CD4-positive, alpha-beta T cell treated with Interleukin-6 for 4 hours (primary cell): ENCODE measurements around the gene SPATS2L.
"Not testable (repeated sequence)": the region's sequence is repeated elsewhere in the genome, so short reads cannot be mapped to it uniquely, and the experiment has no call there.

Experiments used
- DNase-seq: peaks from one replicate; pipeline ENCODE4 v3.0.0-alpha.2; 2020; ENCODE audit warnings: mixed read lengths

SPATS2L gene

GRCh38 chr2:200320991-200321390 lies 14.5 kb downstream of the SPATS2L start:
- no peak for DNase-seq

- DNase-seq, result no peak
Observed at GRCh38 chr2:200321780-200322534, 15.5 kb downstream of the SPATS2L start.

- DNase-seq, result no peak
Observed at GRCh38 chr2:200322607-200323006, 16.1 kb downstream of the SPATS2L start.

GRCh38 chr2:200324362-200324761 lies 17.9 kb downstream of the SPATS2L start:
- no peak for DNase-seq

- no peak for DNase-seq
Observed at GRCh38 chr2:200329384-200329783, 22.9 kb downstream of the SPATS2L start.

- no peak for DNase-seq
Observed at GRCh38 chr2:200329798-200330197, 23.3 kb downstream of the SPATS2L start.

GRCh38 chr2:200330351-200331060 lies 24.0 kb downstream of the SPATS2L start:
- no peak for DNase-seq

GRCh38 chr2:200331061-200331400 lies 24.5 kb downstream of the SPATS2L start:
- no peak for DNase-seq

- DNase-seq, result no peak
Observed at GRCh38 chr2:200335657-200336056, 29.2 kb downstream of the SPATS2L start.

- no peak for DNase-seq
Observed at GRCh38 chr2:200336980-200337615, 30.6 kb downstream of the SPATS2L start.

- no peak for DNase-seq
Observed at GRCh38 chr2:200337621-200338020, 31.1 kb downstream of the SPATS2L start.

GRCh38 chr2:200338692-200339091 lies 32.2 kb downstream of the SPATS2L start:
- DNase-seq, result no peak

- no peak for DNase-seq
Observed at GRCh38 chr2:200340508-200341224, 34.2 kb downstream of the SPATS2L start.

GRCh38 chr2:200341376-200341775 lies 34.9 kb downstream of the SPATS2L start:
- no peak for DNase-seq

- DNase-seq, result no peak
Observed at GRCh38 chr2:200342235-200342634, 35.7 kb downstream of the SPATS2L start.

- DNase-seq, result no peak
Observed at GRCh38 chr2:200342654-200343053, 36.2 kb downstream of the SPATS2L start.

GRCh38 chr2:200344202-200344601 lies 37.7 kb downstream of the SPATS2L start:
- not testable (repeated sequence) for DNase-seq

- no peak for DNase-seq
Observed at GRCh38 chr2:200345975-200346374, 39.5 kb downstream of the SPATS2L start.

- DNase-seq, result no peak
Observed at GRCh38 chr2:200347301-200347700, 40.8 kb downstream of the SPATS2L start.

- no peak for DNase-seq
Observed at GRCh38 chr2:200348897-200349563, 42.5 kb downstream of the SPATS2L start.

- DNase-seq, result no peak
Observed at GRCh38 chr2:200349868-200350267, 43.4 kb downstream of the SPATS2L start.

- DNase-seq, result no peak
Observed at GRCh38 chr2:200350850-200351285, 44.4 kb downstream of the SPATS2L start.

GRCh38 chr2:200351815-200352214 lies 45.3 kb downstream of the SPATS2L start:
- no peak for DNase-seq
